HG03103 (cell line): Measurements from ENCODE around the gene DDIAS.
A peak's percentile ranks its signal among the peaks of the same experiment; 100 is the strongest.
"Not testable (repeated sequence)": the region's sequence is repeated elsewhere in the genome, so short reads cannot be mapped to it uniquely, and the experiment has no call there.

Experiments
- ATAC-seq: cut with Tn5 transposase; IDR thresholded peaks from one replicate; pipeline ENCODE4 v1.9.1; 2021; ENCODE audit warnings: low read depth; ENCODE audit not compliant: unreplicated experiment

The DDIAS gene

DNA sequence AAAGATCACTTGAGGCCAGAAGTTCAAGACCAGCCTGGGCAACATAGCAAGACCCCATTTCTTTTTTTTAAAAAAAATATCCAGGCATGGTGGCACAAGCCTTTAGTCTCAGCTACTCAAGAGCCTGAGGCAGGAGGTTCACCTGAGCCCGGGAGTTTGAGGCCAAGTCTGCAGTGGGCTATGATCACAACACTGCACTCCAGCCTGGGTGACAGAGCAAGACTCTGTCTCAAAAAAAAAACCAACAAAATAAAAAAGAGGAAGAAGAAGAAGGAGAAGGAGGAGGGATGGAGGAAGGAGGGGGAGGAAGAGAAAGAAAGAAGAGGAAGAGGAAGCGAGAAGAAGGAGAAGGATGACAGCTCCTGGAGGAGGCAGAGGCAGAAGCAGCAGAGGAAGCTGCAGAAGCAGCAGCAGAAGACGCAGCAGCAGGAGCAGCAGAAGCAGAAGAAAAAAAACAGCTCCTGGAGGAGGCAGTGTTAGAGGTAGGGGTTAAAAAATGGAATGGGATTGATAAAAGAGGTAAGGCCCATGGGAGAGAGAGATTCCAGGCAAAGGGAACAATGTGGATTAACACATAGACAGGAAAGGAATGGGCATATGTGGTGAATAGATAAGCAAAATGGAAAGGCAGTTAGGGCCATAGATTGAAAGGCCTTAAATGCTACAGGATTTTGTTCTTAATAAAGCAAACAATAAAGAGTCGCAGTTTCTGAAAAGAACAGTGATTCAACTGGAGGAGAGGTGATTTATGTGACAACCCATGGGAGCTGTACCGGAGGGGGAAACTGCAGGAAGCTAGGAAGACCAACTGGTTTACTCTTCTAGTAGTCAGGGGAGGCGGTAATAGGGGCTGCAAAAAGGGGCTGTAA lies 12.2 kb upstream of the DDIAS start:
- ATAC-seq = no peak

DNA sequence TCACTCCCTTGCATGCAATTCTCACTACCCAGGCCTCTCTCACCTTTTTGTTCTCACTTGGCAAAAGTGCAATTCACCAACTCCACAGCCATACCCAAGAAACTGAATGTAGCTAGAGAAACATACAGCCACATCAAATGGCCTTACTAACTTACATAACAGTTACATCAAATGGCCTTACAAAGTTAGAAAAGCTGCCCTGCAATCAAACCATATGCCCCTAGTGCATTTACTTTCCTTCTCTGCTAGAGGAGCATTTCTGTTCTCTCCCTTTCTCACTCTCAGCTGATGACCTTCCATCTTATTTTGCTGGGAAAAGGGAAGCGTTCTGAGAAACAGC lies 11.6 kb upstream of the DDIAS start:
- no peak for ATAC-seq

DNA sequence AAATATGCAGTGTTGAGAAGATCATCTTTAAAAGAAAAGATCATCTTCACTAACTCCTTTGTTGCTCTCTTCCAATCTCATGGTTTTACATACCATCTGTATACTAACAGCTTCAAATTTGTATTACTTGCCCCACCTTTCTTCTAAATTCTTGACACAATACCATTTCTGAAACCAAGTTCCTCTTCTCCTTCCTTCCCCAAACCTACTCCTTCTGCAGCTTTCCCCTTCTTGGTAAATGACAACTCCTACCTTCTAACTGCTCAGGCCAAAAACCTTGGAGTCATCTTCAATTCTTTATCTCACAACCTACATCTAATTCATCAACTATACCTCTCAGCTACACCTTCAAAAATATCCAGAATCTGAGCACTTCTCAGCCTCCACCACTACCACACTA lies 10.6 kb upstream of the DDIAS start:
- ATAC-seq = no peak

DNA sequence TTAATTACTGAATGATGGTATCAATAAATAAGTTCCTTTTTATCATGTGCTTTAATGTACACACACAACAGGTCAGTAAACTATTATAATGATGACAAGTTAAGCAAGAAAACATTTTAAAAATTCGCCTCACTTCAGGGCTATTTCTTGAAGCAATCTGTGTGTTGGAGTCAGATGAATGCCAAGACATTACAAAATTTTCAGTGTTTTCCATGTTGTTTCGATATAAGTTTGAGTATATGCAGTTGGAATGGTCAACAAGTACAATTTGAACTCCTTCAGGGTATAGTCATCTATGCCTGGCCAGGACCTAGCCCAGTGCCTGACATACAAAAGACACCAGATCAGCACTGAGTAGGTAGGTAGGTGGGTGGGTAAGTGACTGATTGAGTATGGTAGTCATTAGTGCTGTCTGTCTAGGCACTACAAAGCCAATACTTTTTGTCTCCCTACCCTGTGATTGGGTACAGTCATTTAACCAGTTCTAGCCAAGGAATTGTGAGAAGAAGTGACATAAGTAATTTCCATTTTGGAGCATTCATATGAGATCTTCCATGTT lies 8.8 kb upstream of the DDIAS start:
- ATAC-seq = no peak

DNA sequence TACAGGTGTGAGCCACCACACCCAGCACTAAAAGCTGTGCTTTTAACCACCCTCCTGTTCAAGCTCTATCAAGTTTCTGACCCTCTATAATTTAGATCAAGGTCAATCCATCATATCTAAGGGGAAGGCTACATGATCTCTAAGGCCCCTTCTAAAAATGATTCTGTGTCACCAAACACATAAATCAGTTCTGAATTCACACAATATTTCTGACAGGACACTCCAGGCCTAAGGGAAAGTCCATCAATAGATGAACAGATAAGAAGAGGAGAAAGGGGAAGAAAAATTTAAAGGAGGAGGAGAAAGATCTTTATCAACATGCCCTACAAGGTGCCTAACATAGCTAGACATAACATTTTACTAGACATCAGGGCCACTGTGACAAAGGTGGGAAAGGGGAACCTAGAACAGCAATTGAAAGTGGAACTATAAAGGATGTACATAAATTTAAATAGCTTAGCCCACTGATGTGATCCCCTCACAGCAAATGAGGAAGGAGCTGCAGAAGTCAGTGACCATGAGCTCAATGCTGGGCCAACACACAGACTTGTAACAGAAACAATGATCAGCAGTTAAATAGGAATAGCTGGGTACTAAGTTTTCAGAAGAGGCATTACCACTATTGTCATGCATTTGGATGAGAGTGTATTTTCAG lies 6.0 kb upstream of the DDIAS start:
- peak; percentile 37 for ATAC-seq

DNA sequence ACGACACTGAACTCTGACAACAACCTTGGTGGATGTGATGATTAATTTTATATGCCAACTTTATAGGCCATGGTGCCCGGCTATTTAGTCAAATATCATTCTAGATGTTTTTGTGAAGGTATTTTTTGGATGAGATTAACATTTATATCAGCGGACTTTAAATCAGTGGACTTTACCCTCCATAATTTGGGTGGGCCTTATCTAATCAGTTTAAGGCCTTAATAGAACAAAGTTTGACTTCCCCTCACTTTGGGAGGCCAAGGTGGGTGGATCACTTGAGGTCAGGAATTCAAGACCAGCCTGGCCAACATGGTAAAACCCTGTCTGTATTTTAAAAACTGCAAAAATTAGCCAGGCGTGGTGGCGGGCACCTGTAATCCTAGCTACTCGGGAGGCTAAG lies 5.4 kb upstream of the DDIAS start:
- ATAC-seq = no peak

DNA sequence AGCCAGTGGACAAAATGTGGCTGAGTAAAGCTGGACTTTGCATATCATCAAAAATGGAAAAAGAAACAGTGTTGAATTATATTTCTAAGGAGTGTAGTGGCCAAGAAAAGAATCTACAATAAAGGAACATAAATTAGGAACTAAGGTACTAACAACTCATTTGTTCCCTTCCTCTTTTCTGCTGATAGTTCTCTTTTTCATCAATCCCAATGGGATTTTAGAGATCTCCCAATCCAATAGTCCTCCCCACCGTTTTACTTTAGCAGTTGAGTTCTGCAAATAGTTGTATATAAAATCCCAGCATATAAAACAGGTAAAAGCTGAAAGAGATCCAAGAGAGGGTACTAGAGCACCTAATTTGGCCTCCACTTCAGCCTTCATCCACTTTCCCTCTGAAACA lies 3.3 kb upstream of the DDIAS start:
- no peak for ATAC-seq

DNA sequence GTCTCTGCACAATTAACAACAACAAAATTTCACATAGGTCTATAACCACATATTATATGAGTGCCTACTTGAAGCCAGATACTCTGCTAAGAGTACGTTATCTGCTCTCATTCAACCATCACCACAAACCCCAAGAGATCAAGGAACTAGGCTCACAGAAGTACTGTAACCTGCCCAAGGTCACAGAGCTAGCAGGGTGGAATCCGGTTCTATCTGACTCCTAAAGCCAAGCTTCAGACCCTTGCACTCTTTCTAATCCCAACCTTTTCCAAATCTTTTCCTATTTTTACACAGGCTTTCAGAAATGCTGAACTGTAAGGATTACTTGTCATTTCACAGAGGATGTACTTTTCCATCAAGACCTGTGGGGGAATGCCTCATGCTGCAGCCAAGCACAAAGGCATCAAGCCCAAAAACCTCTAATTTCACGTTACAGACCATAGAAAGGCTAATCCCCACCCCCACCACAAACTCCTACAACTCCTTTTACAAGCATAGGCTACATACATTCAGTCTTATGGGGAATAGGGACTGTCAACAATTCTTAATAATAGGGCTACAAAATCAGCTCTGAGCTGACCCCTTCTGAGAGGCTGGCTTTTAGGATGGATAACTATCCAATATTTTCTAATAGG lies 2.2 kb upstream of the DDIAS start:
- ATAC-seq = no peak

DNA sequence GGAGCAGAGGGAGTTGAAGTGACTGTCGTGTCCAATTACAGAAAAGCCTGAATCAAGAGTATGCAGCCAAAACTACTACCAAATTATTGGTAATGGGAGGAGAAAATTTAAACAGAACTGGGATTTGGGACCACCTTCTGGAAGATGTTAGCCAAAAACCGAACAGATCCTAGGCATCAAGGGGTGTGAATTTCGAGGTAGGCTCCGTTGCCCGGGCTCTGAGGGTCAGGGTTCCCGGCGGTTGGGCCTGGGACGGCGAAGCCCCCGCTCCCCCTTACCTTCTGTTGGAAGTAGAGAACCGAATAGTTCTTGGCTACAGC lies 1.6 kb upstream of the DDIAS start:
- ATAC-seq = no peak

DNA sequence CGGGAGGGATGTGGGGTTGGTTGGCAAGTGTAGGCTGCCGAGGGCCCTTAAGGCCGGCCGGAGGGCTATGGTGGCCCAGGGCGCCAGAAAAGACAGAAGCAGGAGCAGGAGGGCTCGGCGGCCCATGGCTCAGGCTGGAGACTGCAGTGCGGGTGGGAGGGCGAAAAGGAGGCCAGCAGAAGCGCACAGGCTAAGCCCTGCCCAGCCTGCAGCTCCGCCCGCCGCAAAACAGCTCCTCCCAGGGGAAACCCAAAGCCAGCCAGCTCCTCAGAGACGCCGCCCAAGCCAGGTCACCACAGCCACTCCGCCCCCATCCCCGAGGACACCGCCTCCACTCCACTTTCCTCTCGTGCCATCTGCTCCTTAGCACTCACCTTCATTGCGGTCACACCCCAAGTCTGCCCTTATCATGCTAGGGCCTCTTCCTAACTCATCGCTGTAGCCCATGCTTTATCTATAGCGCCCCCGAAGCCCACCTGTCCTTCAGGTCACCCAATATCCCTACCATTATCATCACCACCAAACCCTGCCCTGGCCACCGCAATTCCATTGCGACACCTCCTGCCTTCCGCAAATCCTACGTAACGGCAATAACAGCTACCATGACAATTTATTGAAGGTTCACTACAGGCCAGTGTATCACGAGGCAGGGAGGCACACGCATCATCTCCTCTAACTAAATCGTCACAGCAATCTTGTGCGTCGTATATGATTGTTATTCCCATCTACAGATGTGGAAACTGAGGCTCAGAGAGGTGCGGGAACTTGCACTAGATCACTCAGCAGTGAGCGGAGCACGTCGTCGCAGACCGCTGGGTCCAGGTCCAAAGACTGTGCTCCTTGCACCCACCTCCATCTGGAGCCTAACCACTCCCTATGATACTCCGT lies 1.0 kb upstream of the DDIAS start, which contains the start of gene PRCP:
Gene PRCP (minus strand): TSS at position 154 of the 888 bp plus-strand sequence. CDS start 28 bp downstream, at position 126.
- ATAC-seq = peak; percentile 68

DNA sequence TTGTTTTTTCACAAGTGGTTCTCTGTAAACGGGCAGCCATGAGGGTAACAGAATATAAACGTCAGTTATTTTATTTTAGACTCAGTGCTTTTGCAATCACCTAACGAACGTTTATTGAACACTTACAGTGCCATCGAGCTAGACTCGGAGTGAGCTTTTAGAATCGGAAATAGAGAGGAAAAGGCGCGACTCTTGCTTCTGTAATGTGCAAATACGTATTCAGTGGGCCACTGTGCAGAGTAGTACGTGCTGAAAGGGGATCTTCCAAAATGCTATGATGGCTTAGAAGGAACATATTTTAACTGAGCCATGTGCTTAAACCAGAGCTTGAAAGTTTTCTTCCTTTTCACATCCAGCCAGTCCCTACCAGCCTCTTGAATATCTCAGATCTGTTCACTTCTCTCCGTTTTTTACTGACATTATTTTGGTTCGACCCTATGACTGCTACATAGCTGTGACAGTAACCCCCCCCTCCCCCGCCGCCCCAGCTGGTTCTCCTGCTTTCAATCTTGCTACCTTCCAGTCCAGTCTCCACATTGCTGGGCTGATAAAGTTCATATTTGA lies 468 bp downstream of the DDIAS start:
- no peak for ATAC-seq

DNA sequence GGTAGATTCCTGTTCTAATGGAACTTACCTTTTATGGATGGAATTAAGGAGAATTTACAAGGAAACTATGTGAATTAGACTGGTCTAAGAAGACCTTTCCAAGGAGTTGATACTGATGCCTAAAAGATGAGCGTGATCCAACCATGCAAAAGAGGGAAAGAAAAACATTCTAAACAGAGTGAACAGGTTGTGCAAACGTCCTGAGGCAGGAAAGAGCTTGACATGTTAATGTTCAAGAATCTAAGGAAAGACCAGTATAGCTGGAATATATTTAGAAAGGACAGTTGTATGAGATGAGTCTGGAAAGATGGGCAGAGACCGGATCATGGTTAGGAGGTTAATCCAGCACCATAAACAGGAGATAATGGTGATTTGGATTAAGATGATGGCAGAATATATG lies 1.3 kb downstream of the DDIAS start:
- no peak for ATAC-seq

DNA sequence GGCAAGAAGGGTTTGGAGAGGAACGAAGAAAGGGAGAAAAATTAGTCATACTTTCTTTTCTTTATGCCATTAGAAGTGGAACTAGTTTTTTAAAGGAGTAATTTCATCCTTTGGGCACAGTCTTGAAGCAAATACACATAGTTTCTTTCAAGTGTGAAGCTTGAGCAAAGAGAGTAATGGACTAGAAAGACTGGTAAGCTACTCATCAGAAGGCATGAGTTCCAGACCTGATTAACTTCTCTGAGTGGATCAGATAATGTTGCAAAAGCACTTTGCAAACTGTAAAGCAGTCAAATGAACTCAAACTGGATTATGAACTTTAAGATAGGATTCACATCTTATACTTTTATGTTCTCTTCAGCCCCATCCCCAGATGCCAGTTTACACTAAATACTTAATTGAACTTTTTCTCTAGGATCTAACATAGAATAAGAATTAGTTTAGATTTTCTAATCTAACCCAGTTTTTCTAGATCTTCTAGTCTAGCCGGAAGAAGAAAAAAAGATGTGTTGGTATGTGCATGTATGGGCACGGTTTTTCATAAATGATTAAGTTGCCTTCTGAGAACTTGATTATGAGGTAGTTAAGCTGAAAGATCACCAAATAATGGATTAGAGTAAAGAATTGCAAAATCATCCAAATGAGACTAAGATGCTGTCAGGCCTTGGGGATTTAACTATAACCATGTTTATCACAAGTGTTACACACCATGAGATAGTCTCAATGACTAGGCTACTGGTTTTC lies 2.5 kb downstream of the DDIAS start:
- no peak for ATAC-seq

DNA sequence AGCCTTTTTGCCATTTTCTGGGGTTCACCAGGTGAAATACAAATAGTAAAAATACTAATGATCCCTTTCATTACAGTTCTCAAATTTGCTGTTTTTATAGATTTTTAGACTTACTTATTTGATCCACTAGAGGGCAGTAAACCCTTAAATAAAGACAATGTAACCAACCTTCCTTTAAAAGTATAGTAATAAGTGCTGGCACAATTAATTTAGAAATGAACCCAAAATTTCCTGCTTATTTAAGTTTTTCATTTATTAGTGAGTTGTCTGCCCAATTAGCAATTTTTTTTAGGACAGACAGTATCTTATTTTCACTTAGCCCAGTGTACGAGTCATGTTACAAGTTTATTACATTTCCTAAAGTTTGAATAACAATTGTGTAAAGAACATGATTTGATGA lies 4.7 kb downstream of the DDIAS start:
- no peak for ATAC-seq

DNA sequence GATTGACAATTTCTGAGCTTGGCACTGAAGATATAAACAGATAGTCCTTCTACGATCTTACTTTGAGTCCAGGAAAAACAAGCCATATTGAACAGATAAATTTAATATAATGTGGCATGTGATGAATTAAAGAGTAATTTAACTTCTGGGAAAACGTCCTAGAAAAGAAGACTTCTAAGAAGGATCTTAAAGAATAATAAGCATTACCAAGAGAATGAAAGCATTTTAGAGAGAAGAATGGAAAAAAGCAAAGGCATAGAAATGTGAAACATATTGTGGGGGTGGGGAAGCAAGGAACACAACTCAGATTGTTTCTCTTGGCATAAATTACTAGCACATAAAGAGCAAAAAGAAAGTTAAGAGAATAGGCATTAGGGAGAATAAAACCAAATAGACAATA lies 5.4 kb downstream of the DDIAS start:
- ATAC-seq = no peak

DNA sequence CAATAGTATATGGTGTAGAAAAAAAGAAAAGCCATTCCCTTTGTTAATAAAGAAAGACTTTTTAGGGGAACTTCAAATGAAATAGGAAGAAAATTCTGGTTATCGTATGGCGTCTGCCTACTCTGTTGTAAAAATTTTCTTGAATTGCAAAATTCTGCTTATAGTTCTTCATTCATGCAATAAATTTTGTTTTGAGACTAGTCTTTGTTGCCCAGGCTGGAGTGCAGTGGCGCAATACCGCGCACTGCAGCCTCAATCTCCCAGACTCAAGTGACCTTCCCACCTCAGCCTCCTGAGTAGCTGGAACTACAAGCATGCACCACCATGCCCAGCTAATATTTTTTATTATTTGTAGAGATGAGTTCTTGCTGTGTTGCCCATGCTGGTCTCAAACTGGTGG lies 5.8 kb downstream of the DDIAS start:
- no peak for ATAC-seq

DNA sequence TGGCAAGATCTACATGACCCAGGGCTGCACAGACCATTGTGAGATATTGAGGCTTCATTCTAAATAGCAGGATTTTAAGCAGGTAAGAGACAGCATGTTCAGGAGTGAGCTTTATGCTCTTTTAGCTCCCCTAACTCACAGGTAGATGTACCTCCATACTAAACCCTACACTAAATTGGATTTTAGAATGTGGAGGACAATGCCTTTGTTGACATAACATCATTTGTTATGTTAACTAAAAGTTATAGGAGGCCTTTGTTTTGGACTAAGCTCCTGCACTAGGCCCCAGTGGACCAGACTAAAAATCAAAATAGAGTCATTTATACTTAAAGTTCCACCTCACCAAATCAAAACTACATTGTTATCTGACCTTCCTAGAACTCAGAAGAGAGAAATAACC lies 6.8 kb downstream of the DDIAS start:
- no peak for ATAC-seq

DNA sequence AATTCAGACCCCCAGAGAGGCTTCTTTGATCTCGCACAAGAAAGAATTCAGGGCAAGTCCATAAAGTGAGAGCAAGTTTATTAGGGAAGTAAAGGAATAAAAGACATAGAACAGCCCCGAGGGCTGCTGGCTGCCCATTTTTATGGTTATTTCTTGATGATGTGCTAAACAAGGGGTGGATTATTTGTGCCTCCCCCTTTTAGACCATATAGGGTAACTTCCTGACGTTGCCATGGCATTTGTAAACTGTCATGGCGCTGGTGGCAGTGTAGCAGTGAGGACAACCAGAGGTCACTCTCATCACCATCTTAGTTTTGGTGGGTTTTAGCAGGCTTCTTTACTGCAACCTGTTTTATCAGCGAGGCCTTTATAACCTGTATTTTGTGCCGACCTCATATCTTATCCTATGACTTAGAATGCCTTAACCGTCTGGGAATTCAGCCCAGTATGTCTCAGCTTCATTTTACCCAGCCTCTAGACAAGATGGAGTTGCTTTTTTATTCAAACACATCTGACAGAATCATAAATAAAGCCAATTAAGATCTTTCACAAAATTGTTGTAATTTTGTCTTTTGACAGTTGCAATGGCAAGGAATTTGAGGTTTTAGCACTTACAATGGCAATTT lies 7.6 kb downstream of the DDIAS start:
- no peak for ATAC-seq

DNA sequence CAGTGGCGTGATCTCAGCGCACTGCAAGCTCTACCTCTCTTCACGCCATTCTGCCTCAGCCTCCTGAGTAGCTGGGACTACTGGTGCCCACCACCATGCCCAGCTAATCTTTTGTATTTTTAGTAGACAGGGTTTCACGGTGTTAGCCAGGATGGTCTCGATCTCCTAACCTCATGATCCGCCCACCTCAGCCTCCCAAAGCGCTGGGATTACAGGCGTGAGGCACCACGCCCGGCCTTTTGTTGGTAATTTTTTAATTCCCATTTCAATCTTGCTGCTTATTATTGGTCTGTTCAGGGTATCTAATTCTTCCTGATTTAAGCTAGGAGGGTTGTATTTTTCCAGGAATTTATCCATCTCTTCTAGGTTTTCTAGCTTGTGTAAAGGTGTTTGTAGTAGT lies 18.2 kb downstream of the DDIAS start:
- ATAC-seq = not testable (repeated sequence)
